Dermis blood vessel endothelial cell (primary cell): ENCODE data around the gene SORBS1. TPM values are rescaled to one million over a fixed set of nuclear protein-coding genes. Genes with fewer than 3 reads are reported as not detected.
"Not testable (repeated sequence)": the region's sequence is repeated elsewhere in the genome, so short reads cannot be mapped to it uniquely, and the experiment has no call there.

Source experiments
- DNase-seq: peaks from one replicate; pipeline ENCODE4 v3.0.0; 2010
- total RNA-seq: library from RNA; depleted of rRNA; stranded (reverse); fragments of >200 nt; gene quantifications from 2 replicates; pipeline ENCODE4 v1.2.3, GENCODE V29; 2014

The SORBS1 gene
- total RNA-seq, 1 donor from 2014 or later, result 0.68 TPM

- DNase-seq, result no peak
Observed at GRCh38 chr10:95482501-95483233, 78.5 kb downstream of the SORBS1 start.

GRCh38 chr10:95480901-95481491 lies 80.2 kb downstream of the SORBS1 start:
- DNase-seq, result peak; percentile 27

- peak; percentile 88 for DNase-seq
Observed at GRCh38 chr10:95480102-95480900, 80.9 kb downstream of the SORBS1 start.

- DNase-seq, result peak; percentile 76
Observed at GRCh38 chr10:95478935-95479334, 82.2 kb downstream of the SORBS1 start.

- DNase-seq, result no peak
Observed at GRCh38 chr10:95478185-95478584, 83.0 kb downstream of the SORBS1 start.

GRCh38 chr10:95477175-95477520 lies 84.0 kb downstream of the SORBS1 start:
- DNase-seq, result no peak

GRCh38 chr10:95476469-95477174 lies 84.5 kb downstream of the SORBS1 start:
- no peak for DNase-seq

GRCh38 chr10:95475827-95476468 lies 85.2 kb downstream of the SORBS1 start:
- DNase-seq, result no peak

- DNase-seq, result no peak
Observed at GRCh38 chr10:95475003-95475383, 86.2 kb downstream of the SORBS1 start.

GRCh38 chr10:95474228-95475002 lies 86.8 kb downstream of the SORBS1 start:
- peak; percentile 34 for DNase-seq

- no peak for DNase-seq
Observed at GRCh38 chr10:95472304-95473088, 88.7 kb downstream of the SORBS1 start.

- no peak for DNase-seq
Observed at GRCh38 chr10:95469676-95470075, 91.5 kb downstream of the SORBS1 start.

GRCh38 chr10:95469251-95469650 lies 91.9 kb downstream of the SORBS1 start:
- DNase-seq, result no peak

GRCh38 chr10:95467642-95468041 lies 93.5 kb downstream of the SORBS1 start:
- DNase-seq, result not testable (repeated sequence)

GRCh38 chr10:95467162-95467599 lies 94.0 kb downstream of the SORBS1 start:
- DNase-seq, result peak; percentile 65

GRCh38 chr10:95466436-95466835 lies 94.7 kb downstream of the SORBS1 start:
- no peak for DNase-seq

- DNase-seq, result no peak
Observed at GRCh38 chr10:95464280-95464679, 96.9 kb downstream of the SORBS1 start.

GRCh38 chr10:95462740-95463667 lies 98.2 kb downstream of the SORBS1 start:
- DNase-seq, result no peak

- no peak for DNase-seq
Observed at GRCh38 chr10:95461611-95462010, 99.6 kb downstream of the SORBS1 start.
